Measurements from ENCODE around the gene PTDSS2.

Gene PTDSS2

DNA sequence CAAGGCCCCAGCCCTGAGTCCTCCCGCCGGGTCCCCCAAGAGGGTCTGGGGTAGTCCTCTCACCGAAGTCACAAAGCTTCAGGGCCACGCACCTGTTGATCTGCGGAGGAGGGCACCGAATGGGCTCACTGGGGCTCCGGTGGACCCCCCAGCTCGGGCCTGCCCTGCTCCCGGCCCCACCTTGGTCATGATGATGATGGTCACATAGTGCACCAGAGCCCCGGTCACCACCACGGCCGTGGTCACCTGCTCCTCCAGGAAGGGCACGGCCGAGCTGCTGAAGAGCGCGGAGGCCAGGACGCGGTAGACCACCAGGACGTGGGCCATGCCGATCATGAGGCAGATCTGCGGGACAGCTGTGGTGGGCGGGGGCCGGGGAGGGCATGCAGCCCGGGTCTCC is 21.8 kb upstream of the PTDSS2 start:
- TF ChIP-seq, protein P1, sequence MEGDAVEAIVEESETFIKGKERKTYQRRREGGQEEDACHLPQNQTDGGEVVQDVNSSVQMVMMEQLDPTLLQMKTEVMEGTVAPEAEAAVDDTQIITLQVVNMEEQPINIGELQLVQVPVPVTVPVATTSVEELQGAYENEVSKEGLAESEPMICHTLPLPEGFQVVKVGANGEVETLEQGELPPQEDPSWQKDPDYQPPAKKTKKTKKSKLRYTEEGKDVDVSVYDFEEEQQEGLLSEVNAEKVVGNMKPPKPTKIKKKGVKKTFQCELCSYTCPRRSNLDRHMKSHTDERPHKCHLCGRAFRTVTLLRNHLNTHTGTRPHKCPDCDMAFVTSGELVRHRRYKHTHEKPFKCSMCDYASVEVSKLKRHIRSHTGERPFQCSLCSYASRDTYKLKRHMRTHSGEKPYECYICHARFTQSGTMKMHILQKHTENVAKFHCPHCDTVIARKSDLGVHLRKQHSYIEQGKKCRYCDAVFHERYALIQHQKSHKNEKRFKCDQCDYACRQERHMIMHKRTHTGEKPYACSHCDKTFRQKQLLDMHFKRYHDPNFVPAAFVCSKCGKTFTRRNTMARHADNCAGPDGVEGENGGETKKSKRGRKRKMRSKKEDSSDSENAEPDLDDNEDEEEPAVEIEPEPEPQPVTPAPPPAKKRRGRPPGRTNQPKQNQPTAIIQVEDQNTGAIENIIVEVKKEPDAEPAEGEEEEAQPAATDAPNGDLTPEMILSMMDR (conservative IDR thresholded peaks at IDR 0.05; ENCODE audit: low read length): no peak
- no peak overlapping the region for H3K4me3 ChIP-seq (ENCODE audit: low read length)
- no peak for DNase-seq (ENCODE audit: low read depth)

DNA sequence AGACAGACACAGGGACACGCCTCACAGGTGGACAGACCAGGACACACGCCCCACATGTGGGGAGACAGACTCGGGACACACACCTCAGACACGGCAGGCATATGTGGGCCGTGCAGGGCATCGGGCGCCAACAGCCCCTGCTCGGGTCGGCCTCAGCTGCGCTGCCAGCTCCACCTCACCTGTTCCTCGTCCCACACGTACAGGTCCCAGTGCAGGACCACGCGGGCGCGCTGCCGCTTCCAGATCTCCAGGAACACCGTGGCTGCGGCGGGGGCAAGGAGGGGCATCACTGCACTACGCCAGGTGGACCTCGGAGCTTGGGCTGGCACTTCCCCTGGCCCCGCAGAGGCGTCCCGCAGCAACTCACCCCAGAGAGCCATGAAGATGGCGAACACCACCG is 20.7 kb upstream of the PTDSS2 start:
- TF ChIP-seq, protein P1 (conservative IDR thresholded peaks at IDR 0.05; ENCODE audit: low read length): no peak
- no peak for DNase-seq (ENCODE audit: low read depth)
- no peak overlapping the region for H3K4me3 ChIP-seq (ENCODE audit: low read length)

DNA sequence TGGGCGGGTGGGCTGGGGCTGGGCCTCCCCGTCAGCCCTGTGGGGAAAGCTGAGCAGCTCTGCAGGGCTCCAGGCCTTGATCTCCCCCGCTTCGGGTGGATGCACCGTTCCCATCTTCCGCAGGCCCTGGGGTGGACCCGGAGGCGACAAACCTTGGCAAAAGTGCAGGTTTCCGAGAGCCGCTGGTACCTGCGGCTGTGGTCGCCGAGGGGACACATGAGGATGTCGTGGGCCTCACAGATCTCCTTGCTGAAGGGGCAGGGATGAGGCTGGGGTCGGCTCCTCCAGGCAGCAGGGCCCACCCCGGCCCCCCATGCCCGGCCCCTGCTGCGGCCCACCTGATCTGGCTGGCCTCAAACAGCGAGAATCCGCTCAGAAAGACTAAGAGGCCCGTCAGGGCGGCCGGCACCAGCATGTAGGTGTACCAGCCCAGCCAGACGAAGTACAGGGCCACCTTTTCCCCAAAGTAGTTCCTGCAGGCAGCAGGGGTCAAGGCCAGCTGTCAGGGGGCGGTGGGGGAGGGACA is 20.1 kb upstream of the PTDSS2 start:
- TF ChIP-seq, protein P1 (conservative IDR thresholded peaks at IDR 0.05; ENCODE audit: low read length): no peak
- no peak overlapping the region for H3K4me3 ChIP-seq (ENCODE audit: low read length)
- DNase-seq (ENCODE audit: low read depth): no peak

DNA sequence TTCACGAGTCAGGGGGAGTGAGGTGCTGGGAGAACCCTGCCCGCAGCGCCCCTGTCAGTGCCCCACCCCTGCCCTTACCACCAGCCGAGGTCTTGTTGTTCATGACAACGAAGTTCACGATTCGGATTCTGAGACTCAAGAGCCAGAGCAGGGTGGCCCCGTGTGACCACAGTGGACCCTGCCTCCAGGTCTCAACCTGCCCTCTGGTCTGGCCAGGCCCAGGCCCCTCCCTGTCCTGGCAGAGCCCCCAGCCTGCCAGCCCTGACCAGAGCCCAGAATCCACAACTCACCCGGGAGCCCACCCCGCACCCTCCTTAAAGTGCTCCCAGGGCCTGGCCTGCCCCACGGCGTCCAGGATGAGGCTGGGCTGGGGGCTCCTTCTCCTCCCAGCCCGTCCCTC is 18.2 kb upstream of the PTDSS2 start:
- H3K4me3 ChIP-seq (ENCODE audit: low read length): no peak overlapping the region
- TF ChIP-seq, protein P1 (conservative IDR thresholded peaks at IDR 0.05; ENCODE audit: low read length): no peak
- no peak for DNase-seq (ENCODE audit: low read depth)

DNA sequence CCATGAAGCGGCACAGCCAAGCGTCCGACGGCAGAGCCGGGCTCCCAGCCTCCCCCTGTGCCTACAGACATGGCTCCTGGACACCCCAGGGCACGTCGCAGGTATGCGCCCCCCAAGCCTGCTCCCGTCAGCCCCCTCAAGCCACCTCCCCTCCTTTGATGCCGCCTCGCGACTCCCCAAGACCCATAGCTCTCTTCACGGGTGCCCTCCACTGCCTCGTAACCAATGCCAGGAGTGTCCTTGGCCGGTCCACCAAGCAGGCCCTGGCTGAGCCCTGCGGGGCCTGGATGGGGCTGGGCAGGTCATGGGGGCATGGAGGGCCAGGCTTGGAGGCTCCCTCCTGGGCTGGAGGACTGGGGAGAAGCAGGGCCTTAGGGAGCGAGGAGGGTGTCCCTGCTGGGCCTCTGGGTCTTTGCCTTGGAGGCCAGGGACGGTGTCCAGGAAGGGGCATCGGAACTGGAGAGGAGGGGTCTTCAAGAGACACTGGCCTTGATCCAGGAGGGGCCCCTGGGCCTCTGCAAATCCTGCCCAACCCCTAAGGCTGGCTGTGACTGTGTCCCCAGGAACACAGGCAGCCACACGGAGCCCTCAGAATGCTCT is 17.5 kb upstream of the PTDSS2 start:
- TF ChIP-seq, protein P1 (conservative IDR thresholded peaks at IDR 0.05; ENCODE audit: low read length): no peak
- no peak overlapping the region for H3K4me3 ChIP-seq (ENCODE audit: low read length)
- DNase-seq (ENCODE audit: low read depth): no peak

DNA sequence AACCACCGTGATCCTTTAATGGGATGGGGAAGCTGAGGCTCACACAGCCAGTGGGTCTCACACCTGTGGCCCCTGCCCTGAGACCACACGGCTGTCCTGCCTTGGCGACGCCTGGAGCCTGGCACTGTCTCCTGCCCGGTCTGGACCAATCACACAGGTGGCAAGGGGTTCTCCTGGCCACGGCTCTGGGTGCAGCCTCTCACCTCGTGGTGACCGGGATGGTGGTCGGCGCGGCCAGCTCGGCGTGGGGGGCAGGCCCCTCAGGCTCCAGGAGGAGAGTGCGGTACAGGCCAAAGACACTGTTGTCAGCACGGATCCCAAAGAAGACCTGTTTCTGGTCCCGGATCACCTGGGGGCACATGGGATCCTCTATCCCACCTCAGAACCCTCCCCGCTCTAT is 17.0 kb upstream of the PTDSS2 start:
- H3K4me3 ChIP-seq (ENCODE audit: low read length): no peak overlapping the region
- no peak for DNase-seq (ENCODE audit: low read depth)
- TF ChIP-seq, protein P1 (conservative IDR thresholded peaks at IDR 0.05; ENCODE audit: low read length): no peak

DNA sequence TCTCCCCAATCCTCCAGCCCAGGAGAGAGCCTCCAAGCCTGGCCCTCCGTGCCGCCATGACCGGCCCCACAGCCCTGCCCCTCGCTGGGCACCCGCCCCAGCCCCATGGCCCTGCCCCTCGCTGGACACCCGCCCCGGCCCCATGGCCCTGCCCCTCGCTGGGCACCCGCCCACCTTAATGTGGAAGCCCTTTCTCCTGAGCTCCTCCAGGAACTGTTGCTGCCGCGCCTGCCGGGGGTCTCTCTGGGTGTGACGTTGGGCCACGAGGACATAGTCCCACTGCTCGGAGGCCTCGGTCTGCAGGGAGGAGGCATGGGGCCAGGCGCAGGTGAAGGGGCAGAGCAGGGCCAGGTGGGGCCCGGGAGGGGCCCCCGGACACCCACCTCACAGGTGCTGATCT is 16.4 kb upstream of the PTDSS2 start:
- DNase-seq (ENCODE audit: low read depth): no peak
- TF ChIP-seq, protein P1 (conservative IDR thresholded peaks at IDR 0.05; ENCODE audit: low read length): no peak

More for the DNA sequence above, 16.4 kb upstream of the PTDSS2 start:
- no peak overlapping the region for H3K4me3 ChIP-seq (ENCODE audit: low read length)

All from AG10803 (cell line).